Natural killer cell (primary cell): ENCODE data around the gene TMEM243. TPM values are rescaled to one million over a fixed set of nuclear protein-coding genes. Genes with fewer than 3 reads are reported as not detected.
A peak's percentile ranks its signal among the peaks of the same experiment; 100 is the strongest.

ENCODE experiments used
- ATAC-seq, 3 donors: fragments of 150-1000 bp in 2 of 3; fragments of 200-7000 bp in 1 of 3; cut with Tn5 transposase; 1 replicate in 1 of 3; 2 replicates in 2 of 3; pipeline ENCODE4 v1.10.0; 2021; ENCODE audit warnings: mild to moderate bottlenecking in 2 of 3, moderate library complexity in 2 of 3
- DNase-seq, 2 donors: peaks; one replicate each; pipeline versions ENCODE4 v3.0.0 to v3.0.0-alpha.2; 2013 to 2021; ENCODE audit warnings: mixed read lengths in 1 of 2
- H3K27ac ChIP-seq: one replicate; pipeline ENCODE4 v1.5.1; 2013; ENCODE audit warnings: mild to moderate bottlenecking, low read length
- H3K27me3 ChIP-seq: one replicate; pipeline ENCODE4 v1.6.1; 2013; ENCODE audit warnings: low read length; ENCODE audit not compliant: control insufficient read depth, insufficient read depth
- H3K36me3 ChIP-seq: one replicate; pipeline ENCODE4 v1.6.1; 2013; ENCODE audit warnings: low read length; ENCODE audit not compliant: control insufficient read depth, insufficient read depth
- H3K4me1 ChIP-seq: one replicate; pipeline ENCODE4 v1.6.1; 2013; ENCODE audit warnings: low read length; ENCODE audit not compliant: control insufficient read depth, insufficient read depth
- H3K4me3 ChIP-seq: one replicate; pipeline ENCODE4 v1.5.1; 2013; ENCODE audit warnings: low read length
- H3K9me3 ChIP-seq: one replicate; pipeline ENCODE4 v1.6.1; 2013; ENCODE audit warnings: low read length; ENCODE audit not compliant: control insufficient read depth, insufficient read depth
- H3K27ac Mint-ChIP-seq, 2 donors: one replicate each; pipeline ENCODE4 v1.8.0; 2022; ENCODE audit warnings: mild to moderate bottlenecking in 2 of 2, mixed read lengths in 2 of 2, moderate library complexity in 1 of 2
- H3K27me3 Mint-ChIP-seq, 2 donors: one replicate each; pipeline ENCODE4 v1.8.0; 2022; ENCODE audit warnings: low read depth in 2 of 2, mixed read lengths in 2 of 2
- H3K36me3 Mint-ChIP-seq: one replicate; pipeline ENCODE4 v1.8.0; 2022; ENCODE audit warnings: mixed read lengths
- H3K4me1 Mint-ChIP-seq, 2 donors: one replicate each; pipeline ENCODE4 v1.8.0; 2022; ENCODE audit warnings: mixed read lengths in 2 of 2
- H3K4me3 Mint-ChIP-seq: one replicate; pipeline ENCODE4 v1.8.0; 2022; ENCODE audit warnings: mild to moderate bottlenecking, moderate library complexity, mixed read lengths
- H3K9me3 Mint-ChIP-seq, 2 donors: one replicate each; pipeline ENCODE4 v1.8.0; 2022; ENCODE audit warnings: mixed read lengths in 2 of 2
- CTCF ChIP-seq: fragments of 200-600 bp; IDR thresholded peaks from one replicate; pipeline ENCODE4 v1.8.0; 2022; ENCODE audit warnings: antibody characterized with exemption
- WGBS: methylation state at CpG from one replicate; pipeline ENCODE4 v1.1.7; 2013; ENCODE audit warnings: missing lambda C conversion rate; ENCODE audit not compliant: insufficient coverage; 5-methylcytosine and 5-hydroxymethylcytosine counted together
- intact Hi-C: fragments of 100-400 bp; cut with micrococcal nuclease; formaldehyde crosslinking; loops from one replicate; pipeline ENCODE4 v1.14.2; 2022
- total RNA-seq, 4 donors: library from RNA; stranded (reverse); fragments of 120-200 nt in 1 of 4; gene quantifications; one replicate each; pipeline versions ENCODE4 v1.2.3 to v1.2.4, GENCODE V29; 2013 to 2022

The TMEM243 gene
- total RNA-seq, 3 donors from 2014 or later (not counting 1 experiment from before 2014, with no cell fraction given): 52.5 to 61.8 (median 55.2) TPM

- H3K4me1 Mint-ChIP-seq: peaks cover 51 to 52% of the 10 kb centered on the region in 2 donors
- no peaks in the 10 kb centered on the region for H3K9me3 ChIP-seq
- WGBS: 43% methylated on average over 1 of the region's 3 CpGs
- no peak for TF ChIP-seq CTCF
- H3K36me3 Mint-ChIP-seq: no peaks in the 10 kb centered on the region
- H3K4me3 ChIP-seq: no peak overlapping the region
- intact Hi-C loops: loop anchor here (5.0 to 10.0 kb wide), 2 partner anchors 190 to 723 kb away; partner anchors contain the start of genes CROT, DBF4 and SLC25A40
- DNase-seq: no peak
- ATAC-seq: no peak
- peaks cover 7% of the 10 kb centered on the region for H3K36me3 ChIP-seq
- no peaks in the 10 kb centered on the region for H3K27me3 Mint-ChIP-seq
- H3K4me1 ChIP-seq: peaks cover 2% of the 10 kb centered on the region
- H3K27me3 ChIP-seq: no peaks in the 10 kb centered on the region
- H3K27ac Mint-ChIP-seq: peak overlapping the region; percentile 94 to 99
- no peaks in the 10 kb centered on the region for H3K9me3 Mint-ChIP-seq
- peak overlapping the region; percentile 95 for H3K4me3 Mint-ChIP-seq
- no peak overlapping the region for H3K27ac ChIP-seq
These were observed 65.0 kb downstream of the TMEM243 start for GRCh38 chr7:87154569-87154968.

- peaks cover 2% of the 10 kb centered on the region for H3K4me1 ChIP-seq
- H3K36me3 ChIP-seq: peaks cover 7% of the 10 kb centered on the region
- no peak overlapping the region for H3K4me3 ChIP-seq
- H3K27ac Mint-ChIP-seq: peak overlapping the region; percentile 94 to 99
- DNase-seq (no peak), ATAC-seq (no peak)
- 50% methylated on average over 1 of the region's 2 CpGs for WGBS
- H3K9me3 ChIP-seq: no peaks in the 10 kb centered on the region
- no peaks in the 10 kb centered on the region for H3K9me3 Mint-ChIP-seq
- peaks cover 51 to 52% of the 10 kb centered on the region in 2 donors for H3K4me1 Mint-ChIP-seq
- peak overlapping the region; percentile 95 for H3K4me3 Mint-ChIP-seq
- intact Hi-C loops: loop anchor here (5.0 to 10.0 kb wide), 2 partner anchors 191 to 723 kb away; partner anchors contain the start of genes CROT, DBF4 and SLC25A40
- no peaks in the 10 kb centered on the region for H3K27me3 ChIP-seq
- H3K36me3 Mint-ChIP-seq: no peaks in the 10 kb centered on the region
- no peak for TF ChIP-seq CTCF
- H3K27ac ChIP-seq: no peak overlapping the region
- no peaks in the 10 kb centered on the region for H3K27me3 Mint-ChIP-seq
These were observed 65.4 kb downstream of the TMEM243 start for GRCh38 chr7:87154166-87154565.

DNA sequence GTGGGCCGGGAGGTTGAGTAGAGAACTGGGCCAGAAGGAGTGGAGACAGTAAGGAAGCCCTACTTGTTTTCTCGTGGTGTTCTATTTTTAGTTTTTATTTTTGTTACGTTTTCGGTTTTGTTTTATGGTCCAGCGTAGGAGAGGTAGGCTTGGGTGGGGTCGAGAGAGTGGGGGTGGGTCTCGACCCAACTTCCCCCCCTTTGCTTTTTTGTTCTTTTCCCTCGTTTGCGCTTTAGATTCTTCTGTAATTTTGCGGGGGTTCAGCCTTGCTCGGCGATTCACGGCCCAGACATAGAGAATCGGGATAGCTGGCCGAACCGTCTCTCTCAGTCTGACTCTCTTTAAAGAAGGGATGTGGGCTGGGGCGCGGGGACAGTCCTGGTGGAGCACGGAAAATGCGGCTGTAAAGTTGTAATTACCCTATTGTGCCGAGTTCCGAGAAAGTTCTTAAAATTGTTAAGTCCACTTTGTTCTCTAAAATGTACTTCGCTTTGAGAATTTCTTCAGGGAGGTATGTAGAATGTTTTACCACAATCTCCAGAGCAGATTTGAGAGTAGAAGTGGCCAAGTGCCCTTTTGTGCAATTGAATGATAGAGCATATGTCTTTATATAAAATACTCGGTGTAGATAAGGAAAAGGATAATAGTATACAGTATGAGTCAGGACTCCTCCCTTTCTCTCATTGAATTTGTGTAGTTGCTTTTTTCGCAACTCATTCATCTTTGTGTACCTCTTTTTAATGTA lies 66.5 kb downstream of the TMEM243 start:
- H3K36me3 ChIP-seq: peaks cover 7% of the 10 kb centered on the region
- intact Hi-C loops: loop anchor here (1.0 to 10.0 kb wide), 3 partner anchors 67 to 724 kb away; partner anchors contain the start of genes CROT, DBF4 and SLC25A40
- peak overlapping the region; percentile 94 to 99 for H3K27ac Mint-ChIP-seq
- no peaks in the 10 kb centered on the region for H3K36me3 Mint-ChIP-seq
- TF ChIP-seq CTCF: no peak
- H3K27me3 ChIP-seq: no peaks in the 10 kb centered on the region
- peak overlapping the region; percentile 93 for H3K27ac ChIP-seq
- ATAC-seq: peak; percentile 24 to 35 (median 26)
- H3K4me3 Mint-ChIP-seq: peak overlapping the region; percentile 95
- H3K9me3 Mint-ChIP-seq: no peaks in the 10 kb centered on the region
- H3K4me1 Mint-ChIP-seq: peaks cover 51 to 52% of the 10 kb centered on the region in 2 donors
- DNase-seq: peak; percentile 27 to 55
- peaks cover 2% of the 10 kb centered on the region for H3K4me1 ChIP-seq
- no peaks in the 10 kb centered on the region for H3K9me3 ChIP-seq
- 0% methylated on average over 22 of the region's 25 CpGs for WGBS
- no peaks in the 10 kb centered on the region for H3K27me3 Mint-ChIP-seq
- H3K4me3 ChIP-seq: peak overlapping the region; percentile 70
